Lower lobe of right lung (tissue), 2 donors: ENCODE data around the gene MEG3. TPM values are rescaled to one million over a fixed set of nuclear protein-coding genes. Genes with fewer than 3 reads are reported as not detected.

Experiments
- ATAC-seq, 2 donors: fragments of 200-7000 bp; cut with Tn5 transposase; one replicate each; pipeline ENCODE4 v1.9.1; 2020 to 2022; ENCODE audit warnings: mild to moderate bottlenecking in 2 of 2, moderate library complexity in 2 of 2
- DNase-seq: peaks from one replicate; pipeline ENCODE4 v3.0.0-alpha.2; 2020
- H3K27ac ChIP-seq: fragments of 200-600 bp; one replicate; pipeline ENCODE4 v1.8.0; 2022
- H3K27me3 ChIP-seq: fragments of 200-600 bp; one replicate; pipeline ENCODE4 v1.8.0; 2022; ENCODE audit warnings: low read depth
- H3K36me3 ChIP-seq: fragments of 200-600 bp; one replicate; pipeline ENCODE4 v1.8.0; 2022; ENCODE audit warnings: mild to moderate bottlenecking
- H3K4me1 ChIP-seq: fragments of 200-600 bp; one replicate; pipeline ENCODE4 v1.8.0; 2022
- H3K4me3 ChIP-seq: fragments of 200-600 bp; one replicate; pipeline ENCODE4 v1.8.0; 2022; ENCODE audit warnings: mild to moderate bottlenecking
- H3K9me3 ChIP-seq: fragments of 200-600 bp; one replicate; pipeline ENCODE4 v1.8.0; 2022
- CTCF ChIP-seq: fragments of 200-600 bp; IDR thresholded peaks from one replicate; pipeline ENCODE4 v1.8.0; 2022; ENCODE audit warnings: antibody characterized with exemption, mild to moderate bottlenecking
- intact Hi-C: fragments of 100-400 bp; cut with DNase I; formaldehyde crosslinking; loops from one replicate; pipeline ENCODE4 v1.11.0; 2022
- total RNA-seq: library from RNA; stranded (reverse); fragmentation: NEBNext Ultra II Directional; extraction: Animal tissue kit (Norgen Biotek cat#: 25700); gene quantifications from one replicate; pipeline ENCODE4 v1.2.1, GENCODE V29; 2021
- donor health status: DM: no; HTN: yes; CAD: no; lungs with severe emphysema.

The MEG3 gene
- total RNA-seq, 1 donor from 2014 or later, result 16.6 TPM

DNA sequence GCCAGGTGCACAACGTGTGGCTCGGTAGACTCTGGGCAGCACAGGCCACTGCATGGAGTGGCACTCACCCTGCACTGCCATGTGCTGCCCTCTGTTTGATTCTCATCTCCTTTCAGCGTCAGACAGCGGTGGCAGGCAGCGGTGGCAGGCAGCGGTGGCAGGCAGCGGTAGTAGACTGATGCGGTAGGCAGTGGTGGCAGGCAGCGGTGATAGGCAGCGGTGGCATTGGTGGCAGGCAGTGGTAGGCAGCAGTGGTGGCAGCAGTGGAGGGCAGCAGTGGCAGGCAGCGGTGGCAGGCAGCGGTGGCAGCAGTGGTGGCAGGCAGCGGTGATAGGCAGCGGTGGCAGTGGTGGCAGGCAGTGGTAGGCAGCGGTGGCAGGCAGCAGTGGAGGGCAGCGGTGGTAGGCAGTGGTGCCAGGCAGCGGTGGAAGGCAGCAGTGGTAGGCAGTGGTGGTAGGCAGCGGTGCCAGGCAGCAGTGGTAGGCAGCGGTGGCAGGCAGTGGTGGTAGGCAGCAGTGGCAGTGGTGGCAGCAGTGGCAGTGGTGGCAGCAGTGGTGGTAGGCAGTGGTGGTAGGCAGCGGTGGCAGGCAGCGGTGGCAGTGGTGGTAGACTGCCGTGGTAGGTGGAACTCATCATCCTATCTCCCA is 6.0 kb upstream of the MEG3 start:
- Histone ChIP-seq H3K36me3 (no peaks in the 10 kb centered on the region), H3K9me3 (no peaks in the 10 kb centered on the region), H3K4me3 (no peak overlapping the region), H3K4me1 (no peaks in the 10 kb centered on the region), H3K27ac (no peak overlapping the region), H3K27me3 (peaks cover 24% of the 10 kb centered on the region)
- DNase-seq (no peak), ATAC-seq (no peak)
- TF ChIP-seq CTCF, result no peak
- intact Hi-C loops, result no loop called here

DNA sequence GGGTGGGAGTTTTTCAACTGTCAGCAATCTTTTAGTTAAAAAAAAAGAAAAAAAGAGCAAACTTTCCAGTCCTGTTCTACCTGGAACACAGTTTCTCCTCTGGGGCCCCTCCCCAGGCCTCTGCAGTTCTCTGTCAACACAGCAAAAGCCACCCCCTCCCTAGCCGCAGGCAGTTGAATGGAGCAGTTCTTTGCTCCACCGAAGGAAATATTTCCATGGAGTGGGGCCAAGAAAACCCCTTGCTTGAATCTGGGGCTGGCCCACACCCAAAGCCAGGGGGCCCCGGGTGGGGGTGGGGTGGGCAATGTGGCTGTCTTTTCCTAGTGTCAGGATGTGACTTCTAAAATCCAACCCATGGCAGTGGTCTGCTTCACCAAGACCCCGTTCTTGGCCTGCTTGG is 5.0 kb upstream of the MEG3 start:
- peaks cover 34% of the 10 kb centered on the region for H3K27me3 ChIP-seq
- ATAC-seq (no peak), DNase-seq (no peak)
- H3K27ac ChIP-seq, result no peak overlapping the region
- no peaks in the 10 kb centered on the region for H3K9me3 ChIP-seq
- no peaks in the 10 kb centered on the region for H3K4me1 ChIP-seq
- intact Hi-C loops, result no loop called here
- H3K4me3 ChIP-seq, result no peak overlapping the region
- no peaks in the 10 kb centered on the region for H3K36me3 ChIP-seq
- TF ChIP-seq CTCF, result no peak

GRCh38 chr14:100822013-100822412 is 3.9 kb upstream of the MEG3 start:
- intact Hi-C loops, result no loop called here
- no peak for DNase-seq
- H3K4me3 ChIP-seq, result no peak overlapping the region
- H3K27me3 ChIP-seq, result peaks cover 44% of the 10 kb centered on the region
- no peaks in the 10 kb centered on the region for H3K36me3 ChIP-seq
- H3K9me3 ChIP-seq, result no peaks in the 10 kb centered on the region
- no peak for TF ChIP-seq CTCF
- no peak overlapping the region for H3K27ac ChIP-seq
- no peak for ATAC-seq
- H3K4me1 ChIP-seq, result no peaks in the 10 kb centered on the region

DNA sequence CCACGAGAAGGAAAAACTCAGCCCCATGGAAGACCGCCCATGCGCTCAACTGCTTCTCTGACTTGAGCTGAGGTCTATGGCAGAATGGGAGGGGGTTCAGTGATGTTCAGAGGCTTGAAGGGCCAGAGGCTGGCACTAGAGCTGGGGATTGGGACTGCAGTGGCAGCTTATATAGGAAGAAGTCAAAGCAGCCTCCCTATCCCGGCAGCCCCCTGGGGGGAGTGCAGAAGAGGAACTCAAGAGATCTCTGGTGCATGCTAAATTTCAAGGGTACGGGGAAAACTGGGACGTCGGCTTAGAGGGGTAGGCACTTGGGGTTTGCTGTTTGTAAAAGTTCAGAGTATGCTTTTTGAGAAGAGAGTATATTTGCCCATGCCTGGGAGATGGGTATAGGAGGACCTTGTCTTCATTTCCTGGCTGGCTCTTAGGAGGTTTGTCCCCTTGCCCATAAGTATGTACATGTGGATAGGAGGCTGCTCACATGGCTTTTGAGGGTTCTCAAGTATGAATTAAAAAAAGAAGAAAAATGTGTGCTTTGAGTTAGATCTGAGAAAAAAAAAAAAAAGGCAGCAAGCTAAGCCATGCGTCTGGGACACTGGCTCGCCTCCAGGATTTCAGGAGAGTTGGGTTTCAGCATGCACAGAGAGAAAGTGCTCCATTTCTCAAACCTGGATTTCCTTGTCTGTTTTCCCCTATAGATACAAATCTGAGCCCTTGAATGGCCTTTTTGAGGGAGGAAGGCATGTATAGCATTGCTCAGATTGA is 3.2 kb upstream of the MEG3 start:
- H3K9me3 ChIP-seq, result no peaks in the 10 kb centered on the region
- DNase-seq (no peak), ATAC-seq (no peak)
- H3K4me3 ChIP-seq, result no peak overlapping the region
- no peak overlapping the region for H3K27ac ChIP-seq
- peaks cover 47% of the 10 kb centered on the region for H3K27me3 ChIP-seq
- H3K4me1 ChIP-seq, result no peaks in the 10 kb centered on the region
- no peaks in the 10 kb centered on the region for H3K36me3 ChIP-seq
- intact Hi-C loops, result no loop called here
- no peak for TF ChIP-seq CTCF

DNA sequence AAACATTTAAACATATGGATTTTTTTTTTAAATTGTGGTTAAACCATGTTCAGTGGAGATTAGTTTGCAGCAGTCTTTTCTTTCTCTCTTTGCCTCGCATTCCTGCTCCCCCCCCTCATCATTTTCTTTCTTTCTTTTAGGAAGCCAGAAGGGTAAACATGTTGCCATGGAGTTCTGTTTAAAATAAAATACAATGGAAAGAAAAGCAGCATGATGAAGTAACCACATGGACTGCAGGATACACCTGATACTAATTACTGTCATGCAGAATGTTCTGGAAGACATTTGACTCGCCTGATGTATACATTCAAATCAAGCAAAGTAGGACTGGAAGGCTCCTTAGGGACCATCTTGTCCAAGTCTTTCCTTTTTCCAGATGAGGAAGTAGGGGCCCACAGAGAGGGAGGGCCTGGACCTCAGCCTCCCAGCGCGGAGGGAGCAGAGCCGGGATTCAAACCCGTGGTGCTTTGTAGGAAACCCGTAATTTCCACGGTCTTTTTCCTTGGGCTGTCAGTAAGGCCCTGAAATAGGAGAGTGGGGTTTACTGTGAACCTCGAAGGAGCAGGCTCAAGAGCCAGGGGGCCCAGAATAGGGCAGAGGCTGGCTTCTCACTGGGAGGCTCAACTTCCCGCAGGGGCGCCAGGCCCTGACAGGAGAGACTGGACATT is 2.4 kb upstream of the MEG3 start:
- DNase-seq, result no peak
- H3K27me3 ChIP-seq, result peaks cover 50% of the 10 kb centered on the region
- intact Hi-C loops, result no loop called here
- ATAC-seq, result no peak
- H3K9me3 ChIP-seq, result no peaks in the 10 kb centered on the region
- no peaks in the 10 kb centered on the region for H3K36me3 ChIP-seq
- no peak overlapping the region for H3K27ac ChIP-seq
- TF ChIP-seq CTCF, result no peak
- no peaks in the 10 kb centered on the region for H3K4me1 ChIP-seq
- no peak overlapping the region for H3K4me3 ChIP-seq
